ENCODE results near the gene RAB11A.

The RAB11A gene

GRCh38 chr15:65918357-65918920, 49.1 kb downstream of the RAB11A start:
- DNase-seq = no peak

- DNase-seq = no peak
Measured at GRCh38 chr15:65918945-65919344, 49.7 kb downstream of the RAB11A start.

- no peak for DNase-seq
Measured at GRCh38 chr15:65919353-65919752, 50.1 kb downstream of the RAB11A start.

- DNase-seq = no peak
Measured at GRCh38 chr15:65920121-65920520, 50.8 kb downstream of the RAB11A start.

- DNase-seq = no peak
Measured at GRCh38 chr15:65920825-65921309, 51.6 kb downstream of the RAB11A start.

GRCh38 chr15:65921780-65922179, 52.5 kb downstream of the RAB11A start:
- DNase-seq = no peak

GRCh38 chr15:65922621-65923020, 53.3 kb downstream of the RAB11A start:
- DNase-seq = no peak

- DNase-seq = no peak
Measured at GRCh38 chr15:65923264-65923663, 54.0 kb downstream of the RAB11A start.

- DNase-seq = no peak
Measured at GRCh38 chr15:65924004-65924403, 54.7 kb downstream of the RAB11A start.

- no peak for DNase-seq
Measured at GRCh38 chr15:65925338-65925737, 56.0 kb downstream of the RAB11A start.

- no peak for DNase-seq
Measured at GRCh38 chr15:65926459-65926858, 57.2 kb downstream of the RAB11A start.

- DNase-seq = no peak
Measured at GRCh38 chr15:65926899-65927298, 57.6 kb downstream of the RAB11A start.

GRCh38 chr15:65927545-65927944, 58.3 kb downstream of the RAB11A start:
- DNase-seq = no peak

- no peak for DNase-seq
Measured at GRCh38 chr15:65929573-65929972, 60.3 kb downstream of the RAB11A start.

GRCh38 chr15:65930134-65930533, 60.8 kb downstream of the RAB11A start:
- DNase-seq = no peak

- DNase-seq = no peak
Measured at GRCh38 chr15:65931221-65931620, 61.9 kb downstream of the RAB11A start.

- DNase-seq = no peak
Measured at GRCh38 chr15:65935391-65935790, 66.1 kb downstream of the RAB11A start.

- DNase-seq = peak; percentile 19 to 26
Measured at GRCh38 chr15:65936282-65936681, 67.0 kb downstream of the RAB11A start.

GRCh38 chr15:65937054-65937453, 67.8 kb downstream of the RAB11A start:
- no peak for DNase-seq

GRCh38 chr15:65937476-65937875, 68.2 kb downstream of the RAB11A start:
- DNase-seq = no peak

- DNase-seq = no peak
Measured at GRCh38 chr15:65938604-65939003, 69.3 kb downstream of the RAB11A start.

GRCh38 chr15:65939901-65940617, 70.8 kb downstream of the RAB11A start:
- no peak for DNase-seq

GRCh38 chr15:65940618-65940909, 71.3 kb downstream of the RAB11A start:
- DNase-seq = no peak

All from cerebellar nuclear complex (tissue), 1 donor.